Stimulated activated CD8-positive, alpha-beta memory T cell treated with anti-CD3 and anti-CD28 coated beads, Interleukin-7, amount 100 ng/mL, for 24 hours (primary cell): ENCODE results near the gene GSTM5.
"Not testable (repeated sequence)": the region's sequence is repeated elsewhere in the genome, so short reads cannot be mapped to it uniquely, and the experiment has no call there.

Source experiments
- DNase-seq: peaks from one replicate; pipeline ENCODE4 v3.0.0-alpha.2; 2020; ENCODE audit warnings: low read depth

The GSTM5 gene

DNA sequence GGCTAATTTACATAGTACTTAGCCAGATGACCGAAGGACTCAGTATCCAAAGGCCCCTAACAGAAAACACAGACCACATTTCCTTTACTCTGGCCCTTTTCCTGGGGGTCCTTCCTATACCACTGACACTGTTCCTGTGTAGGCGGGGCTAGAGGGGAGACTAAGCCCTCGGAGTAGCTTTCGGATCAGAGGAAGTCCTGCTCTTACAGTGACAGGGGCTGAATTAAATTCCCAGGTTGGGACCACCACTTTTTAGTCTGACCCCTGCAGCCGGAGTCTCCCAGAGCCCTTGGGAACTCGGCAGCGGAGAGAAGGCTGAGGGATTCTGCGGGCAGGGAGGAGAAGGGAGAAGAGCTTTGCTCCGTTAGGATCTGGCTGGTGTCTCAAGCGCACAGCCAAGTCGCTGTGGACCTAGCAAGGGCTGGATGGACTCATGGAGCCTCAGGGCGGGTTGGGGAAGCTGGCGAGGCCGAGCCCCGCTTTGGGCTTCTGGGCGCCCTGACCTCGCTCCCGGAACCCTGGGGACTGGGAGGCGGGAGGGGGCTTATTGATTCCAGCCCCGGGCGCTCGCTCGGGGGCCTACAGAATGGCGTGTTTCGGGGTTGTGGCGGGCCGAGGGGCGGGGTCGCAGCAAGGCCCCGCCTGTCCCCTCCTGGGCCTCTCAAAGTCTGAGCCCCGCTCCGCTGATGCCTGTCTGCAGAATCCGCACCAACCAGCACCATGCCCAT is at the start of gene GSTM5:
Gene GSTM5 (plus strand): TSS at position 659 of the 728 bp plus-strand sequence. CDS start 62 bp downstream, at position 721.
- not testable (repeated sequence) for DNase-seq

DNA sequence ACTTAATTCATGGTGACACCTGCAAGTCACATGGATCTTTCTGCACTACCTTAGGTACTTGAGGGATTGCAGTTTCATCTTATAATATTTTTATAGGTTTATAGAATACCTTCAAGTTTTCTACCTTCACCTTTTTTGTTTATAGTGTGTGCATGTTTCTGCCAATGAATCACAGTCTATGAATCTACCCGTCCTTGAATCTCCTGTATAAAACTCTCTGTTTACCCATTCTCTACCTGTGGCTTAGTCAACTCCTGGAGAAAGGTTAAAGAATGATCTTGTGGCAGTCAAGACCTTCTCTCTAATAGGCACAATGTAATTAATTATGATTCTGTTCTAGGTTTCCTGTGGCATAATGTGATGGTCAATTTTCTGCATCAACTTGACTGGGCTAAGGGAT is 47.4 kb upstream of the GSTM5 start:
- no peak for DNase-seq

DNA sequence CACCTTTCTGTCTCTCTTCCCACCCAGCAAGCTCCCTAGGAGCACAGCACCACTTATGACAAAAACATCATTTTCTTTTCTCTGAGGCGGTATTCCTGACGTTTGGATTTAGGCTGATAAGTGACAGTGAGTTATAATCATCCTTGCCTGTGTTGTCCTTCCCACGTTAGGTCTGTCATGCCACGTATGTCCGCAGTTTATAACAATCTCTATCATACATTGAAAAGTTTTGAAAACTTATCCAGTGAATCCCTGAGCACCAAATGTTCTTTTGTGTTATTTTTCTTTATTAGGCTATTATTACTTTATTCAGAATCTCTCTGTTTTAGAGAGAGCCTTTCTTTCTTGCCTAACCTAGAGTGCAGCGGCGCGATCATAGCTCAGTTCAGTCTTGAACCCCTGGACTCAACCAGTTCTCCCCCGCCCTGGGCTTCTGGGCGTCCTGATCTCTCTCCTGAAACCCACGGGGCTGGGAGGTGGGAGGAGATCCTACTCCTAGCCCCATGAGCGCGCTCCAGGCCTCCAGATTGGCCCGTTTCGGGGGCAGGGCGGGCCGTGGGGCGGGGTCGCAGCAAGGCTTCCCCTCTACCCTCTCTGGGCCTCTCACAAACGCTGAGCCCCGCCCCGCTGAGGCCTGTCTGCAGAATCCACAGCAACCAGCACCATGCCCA is 44.5 kb upstream of the GSTM5 start, which contains the start of gene GSTM2:
Gene GSTM2 (plus strand): TSS at position 606 of the 671 bp plus-strand sequence. CDS start 59 bp downstream, at position 665.
- peak; percentile 53 for DNase-seq

DNA sequence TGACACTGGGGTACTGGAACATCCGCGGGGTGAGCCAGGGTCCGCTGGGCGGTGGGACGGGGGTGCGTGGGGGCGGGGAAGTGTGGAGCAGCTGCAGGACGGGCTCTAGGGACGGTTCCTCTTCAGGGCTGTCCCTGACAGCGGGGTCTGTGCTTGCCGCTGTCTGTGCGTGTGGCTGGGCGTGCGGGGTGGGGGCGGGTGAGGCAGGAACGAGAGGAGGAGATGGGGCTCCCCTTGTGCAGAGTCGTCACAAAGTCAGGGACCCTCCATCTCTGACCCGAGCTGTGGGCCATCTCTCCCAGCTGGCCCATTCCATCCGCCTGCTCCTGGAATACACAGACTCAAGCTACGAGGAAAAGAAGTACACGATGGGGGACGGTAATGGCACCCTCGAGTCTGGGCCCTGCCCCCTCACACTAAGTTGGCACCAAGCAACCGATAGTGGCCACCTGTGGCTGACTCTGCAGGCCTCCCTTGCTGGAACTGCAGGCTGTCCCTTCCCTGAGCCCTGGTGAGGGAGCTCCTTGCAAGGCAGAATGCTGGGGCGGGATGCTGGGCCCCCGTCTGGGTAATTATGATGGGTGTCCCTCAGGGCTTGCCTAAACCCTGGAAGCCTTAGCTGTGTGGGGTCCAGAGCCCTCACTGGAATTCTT is 43.8 kb upstream of the GSTM5 start:
- DNase-seq: no peak

DNA sequence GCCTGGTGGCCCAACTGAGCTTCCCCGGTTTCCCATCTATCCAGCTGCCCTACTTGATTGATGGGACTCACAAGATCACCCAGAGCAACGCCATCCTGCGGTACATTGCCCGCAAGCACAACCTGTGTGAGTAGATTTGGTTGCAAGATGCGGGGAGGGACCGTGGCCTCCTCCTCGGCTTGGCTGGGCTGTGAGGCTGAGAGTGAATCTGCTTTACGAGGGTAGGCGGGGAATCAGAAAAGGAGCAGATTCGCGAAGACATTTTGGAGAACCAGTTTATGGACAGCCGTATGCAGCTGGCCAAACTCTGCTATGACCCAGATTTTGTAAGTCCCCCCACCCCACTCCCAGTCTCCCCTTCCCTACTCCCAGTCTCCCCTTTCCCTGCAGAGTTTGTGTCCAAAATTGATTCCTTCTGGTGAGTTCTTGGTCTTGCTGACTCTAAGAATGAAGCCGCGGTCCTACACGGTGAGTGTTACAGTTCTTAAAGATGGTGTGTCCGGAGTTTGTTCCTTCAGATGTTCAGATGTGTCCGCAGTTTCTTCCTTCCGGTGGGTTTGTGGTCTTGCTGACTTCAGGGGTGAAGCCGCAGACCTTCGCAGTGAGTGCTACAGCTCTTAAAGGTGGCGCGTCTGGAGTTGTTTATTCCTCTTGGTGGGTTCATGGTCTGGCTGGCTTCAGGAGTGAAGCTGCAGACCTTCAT is 42.7 kb upstream of the GSTM5 start:
- DNase-seq: no peak

DNA sequence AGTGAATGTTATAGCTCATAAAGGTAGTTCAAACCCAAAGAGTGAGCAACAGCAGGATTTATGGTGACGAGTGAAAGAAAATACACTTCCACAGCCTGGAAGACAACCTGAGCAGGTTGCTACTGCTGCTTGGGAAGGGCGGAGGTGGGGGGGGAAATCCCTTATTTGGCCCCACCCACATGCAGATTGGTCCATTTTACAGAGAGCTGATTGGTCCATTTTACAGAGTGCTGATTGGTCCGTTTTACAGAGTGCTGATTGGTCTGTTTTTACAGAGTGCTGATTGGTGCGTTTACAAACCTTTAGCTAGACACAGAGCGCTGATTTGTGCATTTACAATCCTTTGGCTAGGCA is 42.1 kb upstream of the GSTM5 start:
- DNase-seq: not testable (repeated sequence)

DNA sequence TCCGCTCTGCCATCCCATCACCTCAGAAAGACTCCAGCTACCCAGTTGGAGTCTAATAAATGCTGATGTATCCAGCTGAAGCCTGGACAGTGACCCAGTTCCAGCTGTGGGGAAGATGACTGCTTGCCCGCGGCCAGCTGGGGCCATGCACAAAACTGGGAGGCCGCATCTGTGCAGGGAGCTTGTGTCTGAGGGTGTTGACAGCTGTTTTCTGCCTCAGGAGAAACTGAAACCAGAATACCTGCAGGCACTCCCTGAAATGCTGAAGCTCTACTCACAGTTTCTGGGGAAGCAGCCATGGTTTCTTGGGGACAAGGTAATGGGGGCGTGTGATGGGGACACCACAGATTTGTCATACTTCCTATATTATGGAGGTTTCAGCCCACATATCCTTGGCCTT is 41.0 kb upstream of the GSTM5 start:
- DNase-seq: no peak

DNA sequence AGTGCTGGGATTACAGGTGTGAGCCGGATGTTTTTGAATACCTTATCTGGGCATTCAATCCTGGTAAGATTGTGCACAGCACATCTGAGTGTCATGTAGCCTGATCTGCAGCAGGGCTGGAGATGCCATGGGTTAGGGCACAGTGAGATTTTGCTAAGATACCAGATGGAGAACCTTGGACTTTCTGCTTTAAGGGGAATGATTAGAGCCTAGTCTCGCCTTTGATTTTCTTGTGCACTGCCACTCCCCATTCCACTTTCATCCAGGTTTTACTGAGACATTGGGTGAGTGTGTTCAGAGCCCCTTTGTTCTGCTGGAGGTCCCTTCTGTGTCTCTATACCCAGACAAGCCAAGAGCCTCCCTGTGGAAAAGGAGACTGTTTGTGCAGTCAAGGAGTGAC is 38.2 kb upstream of the GSTM5 start:
- not testable (repeated sequence) for DNase-seq

DNA sequence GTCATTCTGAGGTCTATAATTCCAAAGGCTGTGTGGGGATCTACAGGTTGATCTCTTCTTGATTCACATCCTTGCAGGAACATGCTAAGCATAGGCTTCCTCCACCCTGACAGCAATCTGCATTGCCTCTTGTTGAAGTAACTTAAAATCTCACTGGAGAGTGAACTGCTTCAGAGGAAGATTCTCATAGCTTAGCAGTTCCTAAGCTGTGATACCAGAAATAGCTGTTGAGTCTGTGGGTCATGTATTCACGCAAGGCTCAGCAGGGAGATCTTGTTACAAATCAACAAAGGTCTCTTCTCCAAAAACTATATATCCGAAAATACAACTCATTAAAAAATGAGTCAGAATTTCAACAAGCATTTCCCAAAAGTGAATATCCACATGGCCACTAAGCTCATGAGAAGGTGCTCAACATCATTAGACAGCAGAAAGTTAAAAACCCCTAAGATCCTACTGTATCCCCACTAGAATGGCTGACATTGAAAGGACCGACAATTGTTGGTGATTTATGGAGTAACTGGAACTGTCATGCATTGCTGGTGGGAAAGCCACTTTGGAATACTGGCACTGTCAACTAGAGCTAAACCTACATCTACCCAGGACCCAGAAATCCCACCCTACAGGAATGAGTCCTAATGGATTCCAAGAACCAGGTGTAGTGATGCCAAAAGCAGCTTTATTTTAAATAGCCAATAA is 35.2 kb upstream of the GSTM5 start:
- DNase-seq: not testable (repeated sequence)

DNA sequence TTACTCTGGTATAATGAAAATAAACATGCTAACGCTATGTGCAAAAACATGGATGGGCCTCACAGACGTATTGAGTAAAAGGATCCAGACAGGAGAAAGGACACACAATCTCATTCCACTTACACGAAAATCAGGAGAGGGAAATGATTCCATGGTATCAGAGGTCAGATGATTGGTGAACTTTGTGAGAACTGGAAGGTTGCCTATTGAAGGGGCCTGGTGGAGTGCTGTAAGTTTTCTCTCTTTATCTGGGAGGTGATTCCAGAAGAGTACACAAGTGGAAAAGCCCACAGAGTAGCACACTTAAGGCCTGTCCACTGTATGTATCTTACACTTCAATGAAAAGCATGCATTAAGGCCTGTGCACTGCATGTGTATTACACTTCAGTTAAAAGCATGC is 34.6 kb upstream of the GSTM5 start:
- DNase-seq: no peak

DNA sequence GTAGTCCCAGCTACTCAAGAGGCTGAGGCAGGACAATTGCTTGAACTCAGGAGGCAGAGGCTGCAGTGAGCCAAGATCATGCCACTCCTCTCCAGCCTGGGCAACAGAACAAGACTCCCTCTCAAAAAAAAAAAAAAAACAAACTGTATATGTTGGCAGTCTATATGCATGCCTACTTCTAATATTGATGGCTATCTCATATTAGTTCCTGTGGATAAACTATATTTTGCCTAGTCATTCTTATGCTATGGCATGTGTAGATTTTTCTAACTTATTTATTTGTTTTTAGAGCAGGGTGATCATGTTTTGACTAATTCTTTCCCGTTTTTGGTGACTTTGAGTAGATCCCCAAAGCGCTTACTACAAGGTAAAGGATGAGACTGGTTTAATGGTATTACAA is 33.4 kb upstream of the GSTM5 start:
- DNase-seq: not testable (repeated sequence)

DNA sequence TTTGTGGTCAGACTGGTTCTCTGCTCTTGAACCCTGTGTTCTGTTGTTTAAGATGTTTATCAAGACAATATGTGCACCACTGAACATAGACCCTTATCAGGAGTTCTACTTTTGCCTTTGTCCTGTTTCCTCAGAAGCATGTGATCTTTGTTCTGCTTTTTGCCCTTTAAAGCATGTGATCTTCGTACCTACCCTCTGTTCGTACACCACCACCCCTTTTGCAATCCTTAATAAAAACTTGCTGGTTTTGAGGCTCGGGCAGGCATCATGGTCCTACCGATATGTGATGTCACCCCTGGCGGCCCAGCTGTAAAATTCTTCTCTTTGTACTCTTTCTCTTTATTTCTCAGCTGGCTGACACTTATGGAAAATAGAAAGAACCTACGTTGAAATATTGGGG is 27.3 kb upstream of the GSTM5 start:
- not testable (repeated sequence) for DNase-seq

DNA sequence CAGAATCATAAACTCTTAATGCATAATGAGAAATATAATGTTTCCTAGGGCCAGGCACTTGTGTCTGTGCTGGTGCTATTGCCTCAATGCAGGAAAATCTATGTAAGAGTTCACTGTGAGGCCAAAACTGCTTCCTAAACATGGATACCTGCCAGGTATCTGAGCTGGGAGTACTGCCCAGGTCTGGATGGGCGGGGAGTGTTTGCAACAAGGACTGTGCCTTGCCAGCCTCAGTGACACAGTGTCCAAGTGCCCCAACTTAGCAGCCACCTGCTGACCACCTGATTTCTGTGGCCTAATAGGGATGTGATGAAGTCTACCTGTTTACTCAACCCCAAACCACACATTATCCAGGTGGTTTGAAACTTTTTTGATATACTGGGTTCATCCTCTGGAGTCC is 26.7 kb upstream of the GSTM5 start:
- not testable (repeated sequence) for DNase-seq

DNA sequence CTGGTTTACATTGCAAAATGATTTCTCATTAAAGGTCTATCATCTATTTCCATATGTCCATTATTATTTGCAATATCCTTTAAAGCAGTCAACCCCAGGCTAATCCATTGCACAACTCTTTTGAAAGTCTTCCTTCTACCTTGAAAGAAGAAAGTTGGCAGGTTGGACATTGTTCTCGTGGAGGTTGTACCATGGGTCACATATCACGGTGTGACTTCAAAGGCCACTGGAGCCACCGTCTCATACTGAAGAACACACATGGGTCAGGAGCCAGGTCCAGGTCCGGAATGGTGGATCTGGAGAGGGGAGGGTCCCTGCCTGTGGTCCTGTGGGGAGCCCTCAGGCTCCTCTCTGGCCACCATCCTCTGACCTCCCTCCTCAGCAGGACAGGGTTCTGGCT is 26.2 kb upstream of the GSTM5 start:
- DNase-seq: not testable (repeated sequence)

DNA sequence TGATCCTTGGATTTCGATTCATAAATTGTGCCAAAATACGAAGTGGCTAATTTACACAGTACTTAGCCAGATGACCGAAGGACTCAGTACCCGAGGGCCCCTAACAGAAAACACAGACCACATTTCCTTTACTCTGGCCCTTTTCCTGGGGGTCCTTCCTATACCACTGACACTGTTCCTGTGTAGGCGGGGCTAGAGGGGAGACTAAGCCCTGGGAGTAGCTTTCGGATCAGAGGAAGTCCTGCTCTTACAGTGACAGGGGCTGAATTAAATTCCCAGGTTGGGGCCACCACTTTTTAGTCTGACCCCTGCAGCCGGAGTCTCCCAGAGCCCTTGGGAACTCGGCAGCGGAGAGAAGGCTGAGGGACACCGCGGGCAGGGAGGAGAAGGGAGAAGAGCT is 24.9 kb upstream of the GSTM5 start:
- not testable (repeated sequence) for DNase-seq

DNA sequence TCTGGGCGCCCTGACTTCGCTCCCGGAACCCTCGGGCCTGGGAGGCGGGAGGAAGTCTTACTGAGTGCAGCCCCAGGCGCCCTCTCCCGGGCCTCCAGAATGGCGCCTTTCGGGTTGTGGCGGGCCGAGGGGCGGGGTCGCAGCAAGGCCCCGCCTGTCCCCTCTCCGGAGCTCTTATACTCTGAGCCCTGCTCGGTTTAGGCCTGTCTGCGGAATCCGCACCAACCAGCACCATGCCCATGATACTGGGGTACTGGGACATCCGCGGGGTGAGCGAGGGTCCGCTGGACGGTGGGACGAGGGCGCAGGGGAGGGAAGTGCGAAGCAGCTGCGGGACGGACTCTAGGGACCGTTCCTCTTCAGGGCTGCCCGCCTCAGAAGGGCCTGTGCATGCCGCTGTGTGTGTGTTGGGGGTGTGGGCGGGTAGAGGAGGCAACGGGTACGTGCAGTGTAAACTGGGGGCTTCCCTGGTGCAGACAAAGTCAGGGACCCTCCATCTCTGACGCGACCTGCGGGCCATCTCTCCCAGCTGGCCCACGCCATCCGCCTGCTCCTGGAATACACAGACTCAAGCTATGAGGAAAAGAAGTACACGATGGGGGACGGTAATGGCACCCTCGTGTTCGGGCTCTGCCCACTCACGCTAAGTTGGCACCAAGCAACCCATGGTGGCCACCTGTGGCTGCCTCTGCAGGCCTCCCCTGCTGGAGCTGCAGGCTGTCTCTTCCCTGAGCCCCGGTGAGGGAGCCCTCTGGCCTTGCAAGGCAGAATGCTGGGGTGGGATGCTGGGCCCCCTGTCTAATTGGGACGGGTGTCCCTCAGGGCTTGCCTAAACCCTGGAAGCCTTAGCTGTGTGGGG is 24.2 kb upstream of the GSTM5 start, which contains the start of gene GSTM1:
Gene GSTM1 (plus strand): TSS at position 177 of the 859 bp plus-strand sequence. CDS start 57 bp downstream, at position 234.
- DNase-seq: no peak

DNA sequence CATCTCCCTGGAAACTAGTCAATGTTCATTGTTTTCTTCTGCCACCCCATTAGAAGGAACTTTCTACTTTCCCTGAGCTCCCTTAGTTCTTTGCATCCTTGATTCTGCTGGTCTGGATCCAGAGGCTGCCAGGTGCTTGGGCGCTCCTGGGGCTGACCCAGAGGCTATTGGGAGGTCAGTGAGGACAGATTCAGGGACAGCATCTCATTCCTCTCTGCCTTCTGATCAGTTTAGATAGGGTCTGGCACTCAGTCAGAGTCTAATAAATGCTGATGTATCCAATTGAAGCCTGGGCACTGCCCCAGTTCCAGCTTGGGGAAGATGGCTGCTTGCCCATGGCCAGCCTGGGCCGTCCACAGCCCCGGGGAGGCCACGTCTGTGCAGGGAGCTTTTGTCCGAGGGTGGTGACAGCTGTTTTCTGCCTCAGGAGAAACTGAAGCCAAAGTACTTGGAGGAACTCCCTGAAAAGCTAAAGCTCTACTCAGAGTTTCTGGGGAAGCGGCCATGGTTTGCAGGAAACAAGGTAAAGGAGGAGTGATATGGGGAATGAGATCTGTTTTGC is 22.1 kb upstream of the GSTM5 start:
- no peak for DNase-seq

DNA sequence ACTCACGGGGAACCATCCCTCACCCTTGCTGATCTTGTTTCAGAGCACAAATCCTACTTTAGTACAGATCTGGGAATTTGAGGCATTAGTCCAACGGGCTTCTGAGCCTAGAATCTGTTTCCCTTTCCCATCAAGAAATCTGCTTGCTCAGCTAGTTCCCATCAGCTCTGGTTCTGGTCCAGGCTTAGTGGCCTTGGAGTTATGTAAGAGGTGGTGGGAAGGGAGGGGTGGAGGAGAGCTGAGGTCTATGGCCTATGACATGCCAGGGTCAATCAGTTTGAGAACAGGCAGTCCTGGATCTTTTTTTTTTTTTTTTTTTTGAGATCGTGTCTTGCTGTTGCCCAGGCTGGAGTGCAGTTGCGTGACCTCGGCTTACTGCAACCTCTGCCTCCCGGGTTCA is 20.3 kb upstream of the GSTM5 start:
- DNase-seq: no peak

DNA sequence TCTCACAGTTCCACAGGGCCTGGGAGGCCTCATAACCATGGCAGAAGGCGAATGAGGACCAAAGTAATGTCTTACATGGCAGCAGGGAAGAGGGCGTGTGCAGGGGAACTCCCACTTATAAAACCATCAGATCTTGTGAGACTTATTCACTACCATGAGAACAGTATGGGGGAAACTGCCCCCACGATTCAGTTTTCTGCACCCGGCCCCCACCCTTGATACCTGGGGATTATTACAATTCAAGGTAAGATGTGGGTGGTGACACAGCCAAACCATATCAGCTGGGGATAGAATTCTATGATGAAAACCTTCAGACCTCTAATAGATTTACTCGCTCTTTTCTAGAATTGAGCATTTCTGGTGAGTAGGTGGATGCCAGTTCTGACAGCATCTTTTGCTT is 17.7 kb upstream of the GSTM5 start:
- DNase-seq: not testable (repeated sequence)

DNA sequence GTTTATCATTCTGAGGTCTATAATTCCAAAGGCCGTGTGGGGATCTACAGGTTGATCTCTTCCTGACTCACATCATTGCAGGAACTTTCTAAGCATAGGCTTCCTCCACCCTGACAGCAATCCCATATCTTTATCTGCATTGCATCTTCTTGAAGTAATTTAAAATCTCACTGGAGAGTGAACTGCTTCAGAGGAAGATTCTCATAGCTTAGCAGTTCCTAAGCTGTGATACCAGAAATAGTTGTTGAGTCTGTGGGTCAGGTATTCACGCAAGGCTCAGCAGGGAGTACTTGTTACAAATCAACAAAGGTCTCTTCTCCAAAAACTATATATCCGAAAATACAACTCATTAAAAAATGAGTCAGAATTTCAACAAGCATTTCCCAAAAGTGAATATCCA is 16.9 kb upstream of the GSTM5 start:
- not testable (repeated sequence) for DNase-seq
